Measurements from ENCODE around the gene KRTAP1-4. TPM values are rescaled to one million over a fixed set of nuclear protein-coding genes. Genes with fewer than 3 reads are reported as not detected.
"Not testable (repeated sequence)": the region's sequence is repeated elsewhere in the genome, so short reads cannot be mapped to it uniquely, and the experiment has no call there.

KRTAP1-4 gene, protein sequence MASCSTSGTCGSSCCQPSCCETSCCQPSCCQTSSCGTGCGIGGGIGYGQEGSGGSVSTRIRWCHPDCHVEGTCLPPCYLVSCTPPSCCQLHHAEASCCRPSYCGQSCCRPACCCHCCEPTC
- total RNA-seq, result not detected

DNA sequence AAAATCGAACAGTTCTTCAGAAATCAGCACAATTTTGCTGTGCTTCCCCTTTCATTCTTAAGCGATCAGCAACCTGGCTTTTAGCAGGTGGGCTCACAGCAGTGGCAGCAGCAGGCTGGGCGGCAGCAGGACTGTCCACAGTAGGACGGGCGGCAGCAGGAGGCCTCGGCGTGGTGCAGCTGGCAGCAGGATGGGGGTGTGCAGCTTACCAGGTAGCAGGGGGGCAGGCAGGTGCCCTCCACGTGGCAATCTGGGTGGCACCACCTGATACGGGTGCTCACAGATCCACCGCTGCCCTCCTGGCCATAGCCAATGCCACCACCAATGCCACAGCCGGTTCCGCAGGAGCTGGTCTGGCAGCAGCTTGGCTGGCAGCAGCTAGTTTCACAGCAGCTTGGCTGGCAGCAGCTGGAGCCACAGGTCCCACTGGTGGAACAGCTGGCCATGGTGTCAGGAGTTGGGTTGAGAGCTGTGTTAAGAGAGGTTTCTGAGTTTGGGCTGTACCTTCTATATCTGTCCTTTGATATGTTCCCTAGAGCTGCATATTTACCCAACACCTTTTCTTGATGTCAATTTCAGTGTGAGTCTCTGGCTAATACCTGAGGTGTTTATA, at the start of gene KRTAP1-4:
KRTAP1-4 (minus strand) TSS at position 563 of the 613 bp plus-strand sequence; CDS start at position 446, 117 bp downstream.
- Mint-ChIP-seq H3K4me3 (no peak within 1 kb of the TSS), H3K9me3 (no peaks in the 10 kb centered on the region), H3K4me1 (no peaks in the 10 kb centered on the region), H3K27ac (no peak within 1 kb of the TSS), H3K27me3 (peaks cover 5% of the 10 kb centered on the region), H3K36me3 (no peaks in the 10 kb centered on the region)
- no peak for DNase-seq

DNA sequence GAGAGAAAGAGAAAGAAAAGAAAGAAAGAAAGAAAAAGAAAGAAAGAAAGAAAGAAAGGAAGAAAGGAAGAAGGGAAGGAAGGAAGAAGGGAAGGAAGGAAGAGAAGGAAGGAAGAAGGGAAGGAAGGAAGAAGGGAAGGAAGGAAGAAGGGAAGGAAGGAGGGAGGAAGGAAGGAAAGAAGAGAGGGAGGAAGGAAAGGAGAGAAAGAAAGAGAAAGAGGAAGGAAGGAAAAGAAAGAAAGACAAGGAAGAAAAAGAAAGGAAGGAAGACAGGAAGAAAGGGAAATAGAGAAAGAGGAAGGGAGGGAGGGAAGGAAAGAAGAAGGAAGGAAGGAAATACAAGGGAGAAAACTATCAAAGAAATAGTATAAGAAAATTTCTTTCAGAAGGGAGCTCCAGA, 46.8 kb upstream of the KRTAP1-4 start:
- no peak overlapping the region for H3K4me3 Mint-ChIP-seq

DNA sequence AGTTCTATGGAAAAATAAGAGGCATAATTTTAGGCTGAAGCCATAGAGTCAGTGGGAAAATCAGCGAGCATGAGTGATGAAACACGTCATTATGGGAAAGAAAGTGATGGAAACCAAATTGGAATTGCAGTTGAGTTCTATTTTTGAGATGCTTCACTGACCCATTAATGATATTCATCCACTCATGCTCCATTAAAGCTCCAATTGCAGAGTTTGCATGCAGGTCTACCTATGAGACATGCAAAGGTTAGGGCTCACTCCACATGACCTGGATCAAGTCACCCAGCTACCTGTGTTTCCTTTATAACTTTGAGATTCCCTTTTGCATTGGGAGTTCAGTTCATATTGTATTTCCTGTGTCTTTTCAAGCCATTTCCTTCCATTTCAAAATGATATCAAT, 43.7 kb upstream of the KRTAP1-4 start:
- no peak overlapping the region for H3K27ac Mint-ChIP-seq
- peaks cover 15% of the 10 kb centered on the region for H3K27me3 Mint-ChIP-seq
- no peaks in the 10 kb centered on the region for H3K9me3 Mint-ChIP-seq
- peaks cover 2% of the 10 kb centered on the region for H3K4me1 Mint-ChIP-seq
- no peak overlapping the region for H3K4me3 Mint-ChIP-seq
- DNase-seq, result no peak
- H3K36me3 Mint-ChIP-seq, result no peaks in the 10 kb centered on the region

More for the DNA sequence above, 46.8 kb upstream of the KRTAP1-4 start:
- Mint-ChIP-seq H3K9me3 (no peaks in the 10 kb centered on the region), H3K27ac (no peak overlapping the region), H3K4me1 (no peaks in the 10 kb centered on the region), H3K27me3 (peaks cover 15% of the 10 kb centered on the region), H3K36me3 (no peaks in the 10 kb centered on the region)
- no peak for DNase-seq

DNA sequence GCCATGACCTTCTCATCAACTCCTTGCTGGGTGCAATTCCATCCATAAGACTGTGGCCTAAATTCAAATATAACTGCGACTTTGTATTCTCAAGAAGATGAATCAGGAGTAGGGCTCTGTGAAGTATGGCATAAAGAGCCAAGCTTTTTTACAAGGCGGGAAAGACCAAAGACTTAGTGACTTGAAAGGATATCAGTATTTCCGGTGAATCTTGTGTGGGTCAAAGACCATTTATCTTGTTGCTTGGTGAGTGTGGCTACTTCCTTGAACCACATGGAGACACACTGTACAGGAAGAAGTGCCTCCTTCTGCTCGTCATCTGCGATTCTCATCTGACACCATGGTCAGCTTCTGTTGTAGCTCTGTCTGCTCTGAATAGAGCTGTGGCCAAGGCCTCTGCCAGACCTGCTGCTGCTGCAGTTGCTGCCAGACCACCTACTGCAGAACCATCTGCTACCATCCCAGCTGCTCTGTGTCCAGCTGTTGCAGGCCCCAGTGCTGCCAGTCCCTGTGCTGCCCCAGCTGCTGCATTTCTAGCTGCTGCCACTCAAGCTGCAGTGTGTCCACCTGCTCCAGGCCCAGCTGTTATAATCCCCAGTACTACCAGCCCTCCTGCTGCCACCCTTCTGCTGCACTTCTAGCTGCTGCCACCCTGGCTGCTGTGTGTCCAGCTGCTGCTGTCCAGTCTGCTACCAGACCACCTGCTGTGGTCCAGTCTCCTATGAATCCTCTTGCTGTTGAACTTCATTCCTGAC, 41.8 kb upstream of the KRTAP1-4 start:
- Mint-ChIP-seq H3K27ac (no peak overlapping the region), H3K9me3 (no peaks in the 10 kb centered on the region), H3K27me3 (peaks cover 11% of the 10 kb centered on the region), H3K36me3 (no peaks in the 10 kb centered on the region), H3K4me1 (peaks cover 2% of the 10 kb centered on the region), H3K4me3 (no peak overlapping the region)
- no peak for DNase-seq

DNA sequence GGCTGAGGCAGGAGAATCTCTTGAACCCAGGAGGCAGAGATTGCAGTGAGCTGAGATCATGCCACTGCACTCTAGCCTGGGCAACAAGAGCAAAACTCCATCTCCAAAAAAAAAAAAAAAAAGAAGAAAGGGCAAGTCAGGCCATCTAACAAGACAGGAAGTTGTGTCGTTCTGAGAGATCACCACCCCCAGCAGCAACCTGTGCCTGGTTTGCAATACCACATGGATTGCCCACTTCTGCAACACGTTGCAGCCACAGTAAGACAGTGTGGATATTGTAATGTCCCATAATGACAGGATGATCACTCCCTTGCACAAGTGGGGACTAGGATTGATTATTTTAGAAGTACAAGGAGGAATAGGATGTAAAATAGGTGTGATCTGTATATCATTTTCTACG, 39.0 kb upstream of the KRTAP1-4 start:
- Mint-ChIP-seq H3K36me3 (no peaks in the 10 kb centered on the region), H3K4me3 (no peak overlapping the region), H3K4me1 (peaks cover 2% of the 10 kb centered on the region), H3K27me3 (no peaks in the 10 kb centered on the region), H3K27ac (no peak overlapping the region), H3K9me3 (no peaks in the 10 kb centered on the region)
- DNase-seq, result no peak

DNA sequence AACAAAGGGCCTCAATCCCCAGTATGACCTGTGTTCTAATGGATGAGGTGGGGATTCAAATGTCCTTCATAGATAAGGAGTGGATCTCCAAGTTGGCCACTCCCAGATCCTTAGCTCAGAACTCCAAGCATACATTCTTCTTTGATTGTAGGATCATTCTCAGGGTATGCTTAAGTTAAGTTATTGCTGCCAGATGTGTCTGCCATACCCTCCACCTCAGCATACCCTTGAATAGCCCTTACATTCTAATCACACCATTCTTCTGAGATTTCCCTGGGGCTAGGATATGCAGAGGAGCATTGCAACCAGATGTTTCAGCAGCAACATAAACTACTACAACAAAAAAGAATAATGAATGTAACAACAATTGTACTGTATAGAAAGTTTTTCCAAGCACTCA, 37.3 kb upstream of the KRTAP1-4 start:
- no peaks in the 10 kb centered on the region for H3K27me3 Mint-ChIP-seq
- H3K27ac Mint-ChIP-seq, result no peak overlapping the region
- no peak for DNase-seq
- no peaks in the 10 kb centered on the region for H3K9me3 Mint-ChIP-seq
- H3K4me3 Mint-ChIP-seq, result no peak overlapping the region
- peaks cover 2% of the 10 kb centered on the region for H3K4me1 Mint-ChIP-seq
- H3K36me3 Mint-ChIP-seq, result no peaks in the 10 kb centered on the region

DNA sequence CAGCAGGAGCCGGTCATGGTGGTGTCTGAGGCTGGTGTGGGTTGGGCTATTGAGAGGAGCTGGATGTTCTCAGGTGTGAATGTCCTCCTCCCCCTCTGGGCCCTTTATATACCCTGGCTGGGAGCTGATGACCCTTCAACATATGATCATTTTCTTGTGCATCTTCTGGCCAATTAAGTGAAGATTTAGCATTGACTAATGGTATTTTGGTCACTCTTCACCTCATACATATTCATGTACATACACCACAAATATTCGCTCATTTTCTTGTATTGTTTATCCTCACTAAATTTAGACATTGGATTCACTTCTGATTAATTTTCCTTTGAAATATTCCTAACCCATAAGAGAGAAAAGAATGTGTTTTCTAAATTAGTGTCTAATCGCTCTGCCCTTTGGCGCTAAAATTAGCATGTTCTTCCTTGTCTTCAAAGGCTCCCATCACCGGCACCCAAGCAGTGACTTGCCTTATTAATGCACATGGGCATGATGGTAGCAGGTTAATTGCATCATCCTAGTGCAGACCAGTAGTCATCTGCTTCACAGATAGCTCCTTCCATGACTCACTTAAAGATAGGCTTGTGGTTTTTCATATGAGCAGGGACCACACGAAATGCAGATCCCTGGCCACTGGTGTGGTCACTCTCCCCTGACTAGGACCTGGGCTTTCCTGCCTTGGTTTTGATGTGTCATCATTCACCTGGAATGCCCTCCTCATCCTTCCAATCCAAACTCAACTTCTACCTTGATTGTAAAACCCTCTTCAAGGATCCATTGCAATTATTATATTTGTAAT, 36.0 kb upstream of the KRTAP1-4 start, which contains the start of gene KRTAP2-4:
KRTAP2-4 (minus strand) TSS at position 51 of the 796 bp plus-strand sequence; CDS start at position 17, 34 bp downstream.
- Mint-ChIP-seq H3K4me1 (peaks cover 2% of the 10 kb centered on the region), H3K27ac (no peak within 1 kb of the TSS), H3K9me3 (no peaks in the 10 kb centered on the region), H3K36me3 (no peaks in the 10 kb centered on the region), H3K27me3 (peaks cover 4% of the 10 kb centered on the region), H3K4me3 (no peak within 1 kb of the TSS)
- DNase-seq, result no peak

DNA sequence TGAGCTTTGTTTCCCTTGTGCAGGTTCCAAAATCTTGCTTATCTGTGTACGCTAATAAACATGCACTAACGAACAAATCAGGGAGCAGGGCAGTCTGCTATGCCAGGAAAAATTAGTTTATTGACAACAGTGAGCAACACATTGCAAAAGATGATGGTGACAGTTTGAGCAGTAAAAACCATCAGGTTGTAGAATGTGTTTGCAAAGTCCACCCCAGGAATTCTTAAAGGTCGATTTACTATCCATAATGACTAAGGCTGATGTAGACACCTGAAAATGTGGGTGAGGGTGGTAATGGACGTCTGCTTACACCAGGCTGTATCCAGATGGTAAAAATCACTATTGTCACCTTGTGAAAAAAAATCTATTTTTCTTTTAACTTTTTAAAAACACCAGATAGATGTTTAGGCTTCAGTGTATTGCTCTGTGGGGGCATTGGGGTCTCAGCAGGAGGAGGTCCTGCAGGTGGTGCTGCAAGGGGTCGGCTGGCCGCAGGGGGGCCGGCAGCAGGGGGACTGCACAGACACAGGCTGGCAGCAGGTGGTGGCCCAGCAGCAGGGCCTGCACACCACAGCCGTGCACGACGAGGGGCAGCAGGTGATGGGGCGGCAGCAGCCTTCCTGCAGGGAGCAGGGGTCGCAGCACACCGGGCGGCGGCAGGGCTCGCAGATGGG, 35.2 kb upstream of the KRTAP1-4 start:
- H3K27ac Mint-ChIP-seq, H3K4me3 Mint-ChIP-seq, DNase-seq, H3K36me3 Mint-ChIP-seq, H3K9me3 Mint-ChIP-seq, H3K4me1 Mint-ChIP-seq: not testable (repeated sequence)
- H3K27me3 Mint-ChIP-seq, result peaks cover 13% of the 10 kb centered on the region

DNA sequence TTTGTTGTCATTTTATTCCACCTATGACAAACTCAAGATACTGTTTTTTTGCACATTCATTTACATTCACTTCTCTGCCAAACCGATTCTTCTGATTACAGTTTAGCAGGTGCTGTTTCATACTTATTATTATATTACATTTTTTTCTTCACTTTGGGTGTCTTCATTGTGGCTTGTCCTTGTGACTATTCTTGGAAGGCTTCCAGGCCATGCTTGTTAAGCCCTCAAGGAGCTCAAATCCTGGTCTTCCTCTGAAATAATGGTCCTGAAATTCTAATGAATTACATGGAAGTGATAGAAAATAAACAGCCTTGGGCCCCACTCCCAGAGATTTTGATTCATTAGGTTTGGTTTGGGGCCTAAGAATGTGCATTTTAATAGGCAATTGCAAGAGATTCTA, 34.3 kb upstream of the KRTAP1-4 start:
- peaks cover 2% of the 10 kb centered on the region for H3K4me1 Mint-ChIP-seq
- H3K9me3 Mint-ChIP-seq, result no peaks in the 10 kb centered on the region
- H3K4me3 Mint-ChIP-seq, result no peak overlapping the region
- DNase-seq, result no peak
- peaks cover 17% of the 10 kb centered on the region for H3K27me3 Mint-ChIP-seq
- no peaks in the 10 kb centered on the region for H3K36me3 Mint-ChIP-seq
- H3K27ac Mint-ChIP-seq, result no peak overlapping the region

DNA sequence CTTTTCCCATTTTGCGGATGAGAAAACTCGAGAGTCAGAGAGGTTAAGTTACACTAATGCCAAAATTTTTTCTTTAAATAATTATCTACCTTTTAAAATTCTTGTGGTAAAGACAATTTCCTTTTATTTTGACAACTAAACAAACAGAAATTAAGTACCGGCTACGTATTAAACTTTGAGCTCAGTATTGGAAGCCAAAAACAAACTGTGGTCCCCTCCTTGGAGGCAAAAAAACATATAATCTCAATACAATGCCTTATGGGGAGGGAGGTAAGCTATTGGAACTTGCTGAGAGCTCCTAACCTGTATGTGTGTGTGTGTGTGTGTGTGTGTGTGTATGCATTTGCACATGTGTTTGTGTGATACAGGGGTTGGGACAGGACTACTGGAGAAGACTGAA, 33.5 kb upstream of the KRTAP1-4 start:
- Mint-ChIP-seq H3K4me1 (no peaks in the 10 kb centered on the region), H3K36me3 (no peaks in the 10 kb centered on the region), H3K4me3 (no peak overlapping the region), H3K9me3 (no peaks in the 10 kb centered on the region), H3K27ac (no peak overlapping the region), H3K27me3 (peaks cover 21% of the 10 kb centered on the region)
- DNase-seq, result no peak

DNA sequence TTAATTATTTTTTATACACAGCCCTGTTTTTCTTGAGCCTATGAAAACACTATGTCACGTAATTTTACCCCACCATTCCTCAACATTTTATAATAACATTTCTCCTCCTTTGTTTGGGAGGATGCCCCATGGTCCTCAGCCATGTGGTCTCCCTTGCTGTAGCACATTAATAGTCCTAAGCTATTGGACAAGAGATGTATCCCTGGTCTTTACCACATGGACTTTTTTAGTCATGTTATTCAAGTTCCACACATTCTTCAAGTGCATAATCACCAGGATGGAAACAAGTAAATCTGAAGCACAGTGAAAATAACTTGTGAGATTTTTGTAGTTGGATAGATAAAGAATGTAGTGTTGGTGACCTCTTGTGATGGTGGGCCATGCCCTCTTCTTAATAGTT, 32.0 kb upstream of the KRTAP1-4 start:
- Mint-ChIP-seq H3K27me3 (peaks cover 30% of the 10 kb centered on the region), H3K36me3 (no peaks in the 10 kb centered on the region), H3K4me3 (no peak overlapping the region), H3K27ac (no peak overlapping the region), H3K4me1 (no peaks in the 10 kb centered on the region), H3K9me3 (no peaks in the 10 kb centered on the region)
- DNase-seq, result no peak

DNA sequence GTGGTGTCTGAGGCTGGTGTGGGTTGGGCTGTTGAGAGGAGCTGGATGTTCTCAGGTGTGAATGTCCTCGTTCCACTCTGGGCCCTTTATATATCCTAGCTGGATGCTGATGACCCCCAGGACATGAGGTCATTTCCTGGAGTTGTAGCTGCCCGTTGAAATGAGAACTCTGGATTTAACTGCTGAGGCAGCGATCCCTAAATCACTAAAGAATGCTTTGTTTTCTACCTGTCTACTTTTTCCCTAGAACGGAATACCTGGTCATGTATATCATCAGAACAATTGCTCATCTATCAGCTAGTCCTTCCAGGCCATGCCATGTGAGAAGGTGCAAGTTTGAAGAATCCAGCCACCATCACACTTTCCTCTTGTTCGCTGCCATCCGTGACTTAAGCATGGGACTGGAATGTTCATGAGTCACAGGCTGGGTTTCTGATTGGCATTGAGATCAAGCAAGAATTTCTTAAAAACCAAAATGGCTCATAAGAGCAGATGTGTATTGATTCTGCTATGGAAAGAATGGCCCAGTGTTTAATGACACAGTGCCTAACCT, 30.1 kb upstream of the KRTAP1-4 start, which contains the start of gene KRTAP2-3:
KRTAP2-3 (minus strand) TSS at position 63 of the 553 bp plus-strand sequence. CDS start 64 bp downstream, outside the sequence.
- Mint-ChIP-seq H3K27ac (no peak within 1 kb of the TSS), H3K27me3 (peaks cover 30% of the 10 kb centered on the region), H3K36me3 (no peaks in the 10 kb centered on the region), H3K4me1 (no peaks in the 10 kb centered on the region), H3K9me3 (no peaks in the 10 kb centered on the region), H3K4me3 (no peak within 1 kb of the TSS)
- DNase-seq, result no peak

DNA sequence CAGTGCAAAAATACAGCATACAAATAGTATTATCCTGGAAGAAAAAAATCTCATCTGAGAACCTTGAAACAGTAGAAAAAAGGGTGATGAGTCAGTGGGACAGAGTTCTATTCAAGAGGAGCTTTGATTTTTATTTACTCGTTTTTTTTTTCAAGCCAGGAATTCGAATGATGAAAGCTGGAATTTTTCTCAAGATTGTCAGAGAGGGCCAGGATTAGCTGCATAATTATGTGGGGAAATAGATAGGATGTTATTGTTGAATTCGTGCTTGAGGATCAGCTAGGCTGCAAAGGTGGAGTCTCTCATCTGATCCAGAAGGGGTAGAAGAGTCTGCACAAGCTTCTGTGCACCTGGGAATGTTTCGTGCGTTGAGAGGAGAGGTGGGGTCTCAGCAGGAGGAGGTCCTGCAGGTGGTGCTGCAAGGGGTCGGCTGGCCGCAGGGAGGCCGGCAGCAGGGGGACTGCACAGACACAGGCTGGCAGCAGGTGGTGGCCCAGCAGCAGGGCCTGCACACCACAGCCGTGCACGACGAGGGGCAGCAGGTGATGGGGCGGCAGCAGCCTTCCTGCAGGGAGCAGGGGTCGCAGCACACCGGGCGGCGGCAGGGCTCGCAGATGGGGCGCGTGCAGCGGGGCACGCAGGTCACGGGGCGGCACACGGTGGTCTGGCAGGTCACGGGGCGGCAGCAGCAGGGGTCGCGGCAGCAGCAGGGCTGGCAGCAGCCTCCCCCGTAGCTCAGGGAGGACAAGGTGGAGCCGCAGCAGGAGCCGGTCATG, 29.5 kb upstream of the KRTAP1-4 start:
- not testable (repeated sequence) for H3K9me3 Mint-ChIP-seq, H3K4me1 Mint-ChIP-seq, H3K36me3 Mint-ChIP-seq, H3K4me3 Mint-ChIP-seq, H3K27ac Mint-ChIP-seq, DNase-seq
- peaks cover 30% of the 10 kb centered on the region for H3K27me3 Mint-ChIP-seq

DNA sequence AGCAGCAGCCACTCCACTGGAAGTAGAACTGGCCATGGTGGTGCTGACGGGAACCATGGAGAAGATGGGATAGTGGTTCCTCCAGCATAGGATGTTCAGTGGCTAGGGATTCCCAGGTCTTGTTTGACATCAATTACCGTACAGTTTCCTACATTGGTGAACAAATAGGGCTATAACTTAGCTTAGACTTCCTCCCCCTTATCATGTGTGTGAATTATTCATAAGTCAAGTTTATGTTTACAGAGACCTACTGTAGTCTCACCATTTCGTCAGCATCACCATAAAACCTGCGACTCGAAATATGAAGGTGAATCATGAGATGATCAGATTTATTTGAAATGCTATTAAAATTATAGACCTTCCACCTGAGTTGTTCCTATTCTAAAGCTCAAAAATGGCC, 28.7 kb upstream of the KRTAP1-4 start:
- H3K27ac Mint-ChIP-seq, result no peak overlapping the region
- H3K4me1 Mint-ChIP-seq, result no peaks in the 10 kb centered on the region
- H3K27me3 Mint-ChIP-seq, result peaks cover 30% of the 10 kb centered on the region

More for the DNA sequence above, 28.7 kb upstream of the KRTAP1-4 start:
- Mint-ChIP-seq H3K36me3 (no peaks in the 10 kb centered on the region), H3K9me3 (no peaks in the 10 kb centered on the region), H3K4me3 (no peak overlapping the region)
- DNase-seq, result no peak

Data from activated naive CD8-positive, alpha-beta T cell treated with anti-CD3 and anti-CD28 coated beads for 36 hours (primary cell).